ENCODE results near the gene PRKAG2.

DNA sequence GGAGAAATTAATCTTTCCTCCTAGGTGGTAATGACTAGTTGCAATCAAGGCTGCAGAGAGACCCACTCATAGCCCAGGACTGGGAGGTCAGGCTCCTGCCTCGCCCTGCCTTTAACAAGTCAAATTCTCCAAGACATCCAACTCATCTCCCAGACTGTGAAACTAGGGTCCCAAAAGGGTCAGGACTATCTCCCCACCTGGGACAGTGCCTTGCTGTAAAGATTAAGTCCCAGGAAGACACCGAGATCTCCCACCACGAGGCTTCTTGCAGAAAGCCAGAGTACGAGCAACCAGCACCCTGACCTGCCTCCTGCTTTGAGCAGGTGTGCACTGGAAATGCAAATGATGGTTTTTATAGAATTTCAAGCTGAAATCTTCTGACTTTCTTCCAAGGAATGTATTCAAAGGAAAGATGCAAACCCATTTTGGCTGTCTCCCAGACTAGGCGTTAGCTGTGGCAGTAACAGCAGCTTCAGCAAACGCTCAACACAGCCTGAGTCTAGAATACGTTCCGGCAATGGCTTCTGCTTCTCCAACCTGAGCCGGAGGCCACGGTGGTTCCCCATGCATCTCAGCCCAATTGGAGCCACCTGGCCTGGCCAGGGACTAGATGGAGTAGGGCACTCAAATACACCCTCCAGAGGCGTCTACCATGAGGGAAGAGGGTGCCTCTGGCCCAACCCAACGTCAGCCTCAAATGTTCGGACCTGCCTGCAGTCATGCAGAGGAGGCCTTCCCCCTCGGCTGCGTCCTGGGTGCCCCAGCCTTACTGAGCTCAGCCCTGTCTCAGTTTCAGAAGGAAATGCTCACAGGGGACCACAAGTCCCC, 170.4 kb downstream of the PRKAG2 start:
- TF ChIP-seq, protein P1, sequence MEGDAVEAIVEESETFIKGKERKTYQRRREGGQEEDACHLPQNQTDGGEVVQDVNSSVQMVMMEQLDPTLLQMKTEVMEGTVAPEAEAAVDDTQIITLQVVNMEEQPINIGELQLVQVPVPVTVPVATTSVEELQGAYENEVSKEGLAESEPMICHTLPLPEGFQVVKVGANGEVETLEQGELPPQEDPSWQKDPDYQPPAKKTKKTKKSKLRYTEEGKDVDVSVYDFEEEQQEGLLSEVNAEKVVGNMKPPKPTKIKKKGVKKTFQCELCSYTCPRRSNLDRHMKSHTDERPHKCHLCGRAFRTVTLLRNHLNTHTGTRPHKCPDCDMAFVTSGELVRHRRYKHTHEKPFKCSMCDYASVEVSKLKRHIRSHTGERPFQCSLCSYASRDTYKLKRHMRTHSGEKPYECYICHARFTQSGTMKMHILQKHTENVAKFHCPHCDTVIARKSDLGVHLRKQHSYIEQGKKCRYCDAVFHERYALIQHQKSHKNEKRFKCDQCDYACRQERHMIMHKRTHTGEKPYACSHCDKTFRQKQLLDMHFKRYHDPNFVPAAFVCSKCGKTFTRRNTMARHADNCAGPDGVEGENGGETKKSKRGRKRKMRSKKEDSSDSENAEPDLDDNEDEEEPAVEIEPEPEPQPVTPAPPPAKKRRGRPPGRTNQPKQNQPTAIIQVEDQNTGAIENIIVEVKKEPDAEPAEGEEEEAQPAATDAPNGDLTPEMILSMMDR (IDR thresholded peaks at IDR 0.05 in 8 of 11, conservative IDR thresholded peaks at IDR 0.05 in 3 of 11) = no peak
- TF ChIP-seq POLR2A (IDR thresholded peaks at IDR 0.05) = no peak
